Measurements from ENCODE around the gene FAM135A. TPM values are rescaled to one million over a fixed set of nuclear protein-coding genes. Genes with fewer than 3 reads are reported as not detected.

FAM135A gene
- total and polyA plus RNA-seq, 10 of the 15 experiments (the other 5 are each of a cell fraction or from before 2014, with no cell fraction given), result 3.9 to 24.5 (median 13.7) TPM

DNA sequence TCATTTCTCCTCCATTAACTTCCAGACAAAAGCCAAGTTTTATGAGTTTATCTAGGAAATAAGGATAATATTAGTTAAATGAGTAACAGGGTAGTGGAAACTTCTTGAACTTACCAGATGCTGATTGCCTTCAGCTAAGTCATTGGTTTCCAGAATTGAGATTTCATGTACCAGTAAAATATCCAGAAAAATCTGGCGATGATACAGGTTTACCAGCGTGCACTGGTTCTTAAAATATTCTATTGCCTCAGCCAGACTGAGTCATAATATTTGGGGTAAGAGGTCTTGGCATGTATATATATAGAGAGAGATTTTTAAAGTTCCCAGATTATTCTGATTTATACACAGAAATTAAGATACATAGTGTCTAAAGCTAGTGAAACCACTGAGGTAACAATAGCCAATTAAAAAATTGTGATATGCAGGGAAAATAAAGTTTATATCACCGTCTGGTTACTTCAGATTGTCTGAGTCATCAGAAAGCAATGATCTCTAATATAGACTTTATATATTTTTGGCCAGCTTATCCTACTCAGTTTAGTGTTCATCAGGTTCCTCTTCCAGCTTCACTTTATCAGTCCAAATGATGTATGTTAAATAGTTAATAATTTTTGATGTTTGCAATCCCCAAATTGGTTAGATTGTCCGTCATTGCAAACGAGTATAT lies 113.9 kb downstream of the FAM135A start:
- TF ChIP-seq YBX1 (IDR thresholded peaks at IDR 0.05) (no peak), ZZZ3 (IDR thresholded peaks at IDR 0.05; ENCODE audit: control insufficient read depth, insufficient read length, low read depth) (no peak), CBX5 (IDR thresholded peaks at IDR 0.05; ENCODE audit: low read depth) (no peak), NBN (IDR thresholded peaks at IDR 0.05) (no peak), ZNF207 (IDR thresholded peaks at IDR 0.05; ENCODE audit: borderline replicate concordance) (no peak), MTA3 (IDR thresholded peaks at IDR 0.05; ENCODE audit: borderline replicate concordance, low read length) (no peak), SREBF1 (IDR thresholded peaks at IDR 0.05; ENCODE audit: low read length) (no peak), NR2F1 (conservative IDR thresholded peaks at IDR 0.05) (no peak), NFXL1 (IDR thresholded peaks at IDR 0.05; ENCODE audit: borderline replicate concordance) (no peak), BACH1 (IDR thresholded peaks at IDR 0.05; ENCODE audit: borderline replicate concordance) (no peak), ETV6 (conservative IDR thresholded peaks at IDR 0.05 in 1 of 2, IDR thresholded peaks at IDR 0.05 in 1 of 2; ENCODE audit: borderline replicate concordance in 1 of 2, low read depth in 1 of 2) (no peak), SKIL (IDR thresholded peaks at IDR 0.05; ENCODE audit: low read depth, poor library complexity, severe bottlenecking) (no peak), RCOR1 (conservative IDR thresholded peaks at IDR 0.05; ENCODE audit: low read depth, low read length) (no peak), TAF1 (IDR thresholded peaks at IDR 0.05; ENCODE audit: borderline replicate concordance, low read depth, low read length) (no peak), RB1 (IDR thresholded peaks at IDR 0.05; ENCODE audit: borderline replicate concordance) (no peak)
- TF ChIP-seq, protein P1, sequence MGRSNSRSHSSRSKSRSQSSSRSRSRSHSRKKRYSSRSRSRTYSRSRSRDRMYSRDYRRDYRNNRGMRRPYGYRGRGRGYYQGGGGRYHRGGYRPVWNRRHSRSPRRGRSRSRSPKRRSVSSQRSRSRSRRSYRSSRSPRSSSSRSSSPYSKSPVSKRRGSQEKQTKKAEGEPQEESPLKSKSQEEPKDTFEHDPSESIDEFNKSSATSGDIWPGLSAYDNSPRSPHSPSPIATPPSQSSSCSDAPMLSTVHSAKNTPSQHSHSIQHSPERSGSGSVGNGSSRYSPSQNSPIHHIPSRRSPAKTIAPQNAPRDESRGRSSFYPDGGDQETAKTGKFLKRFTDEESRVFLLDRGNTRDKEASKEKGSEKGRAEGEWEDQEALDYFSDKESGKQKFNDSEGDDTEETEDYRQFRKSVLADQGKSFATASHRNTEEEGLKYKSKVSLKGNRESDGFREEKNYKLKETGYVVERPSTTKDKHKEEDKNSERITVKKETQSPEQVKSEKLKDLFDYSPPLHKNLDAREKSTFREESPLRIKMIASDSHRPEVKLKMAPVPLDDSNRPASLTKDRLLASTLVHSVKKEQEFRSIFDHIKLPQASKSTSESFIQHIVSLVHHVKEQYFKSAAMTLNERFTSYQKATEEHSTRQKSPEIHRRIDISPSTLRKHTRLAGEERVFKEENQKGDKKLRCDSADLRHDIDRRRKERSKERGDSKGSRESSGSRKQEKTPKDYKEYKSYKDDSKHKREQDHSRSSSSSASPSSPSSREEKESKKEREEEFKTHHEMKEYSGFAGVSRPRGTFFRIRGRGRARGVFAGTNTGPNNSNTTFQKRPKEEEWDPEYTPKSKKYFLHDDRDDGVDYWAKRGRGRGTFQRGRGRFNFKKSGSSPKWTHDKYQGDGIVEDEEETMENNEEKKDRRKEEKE (IDR thresholded peaks at IDR 0.05), result no peak
- TF ChIP-seq, protein P2, sequence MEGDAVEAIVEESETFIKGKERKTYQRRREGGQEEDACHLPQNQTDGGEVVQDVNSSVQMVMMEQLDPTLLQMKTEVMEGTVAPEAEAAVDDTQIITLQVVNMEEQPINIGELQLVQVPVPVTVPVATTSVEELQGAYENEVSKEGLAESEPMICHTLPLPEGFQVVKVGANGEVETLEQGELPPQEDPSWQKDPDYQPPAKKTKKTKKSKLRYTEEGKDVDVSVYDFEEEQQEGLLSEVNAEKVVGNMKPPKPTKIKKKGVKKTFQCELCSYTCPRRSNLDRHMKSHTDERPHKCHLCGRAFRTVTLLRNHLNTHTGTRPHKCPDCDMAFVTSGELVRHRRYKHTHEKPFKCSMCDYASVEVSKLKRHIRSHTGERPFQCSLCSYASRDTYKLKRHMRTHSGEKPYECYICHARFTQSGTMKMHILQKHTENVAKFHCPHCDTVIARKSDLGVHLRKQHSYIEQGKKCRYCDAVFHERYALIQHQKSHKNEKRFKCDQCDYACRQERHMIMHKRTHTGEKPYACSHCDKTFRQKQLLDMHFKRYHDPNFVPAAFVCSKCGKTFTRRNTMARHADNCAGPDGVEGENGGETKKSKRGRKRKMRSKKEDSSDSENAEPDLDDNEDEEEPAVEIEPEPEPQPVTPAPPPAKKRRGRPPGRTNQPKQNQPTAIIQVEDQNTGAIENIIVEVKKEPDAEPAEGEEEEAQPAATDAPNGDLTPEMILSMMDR (IDR thresholded peaks at IDR 0.05 in 2 of 3, conservative IDR thresholded peaks at IDR 0.05 in 1 of 3; ENCODE audit: control insufficient read depth in 2 of 3, extremely low read depth in 1 of 3, insufficient read depth in 1 of 3, low read depth in 3 of 3, low read length in 3 of 3), result no peak
- Histone ChIP-seq H3K79me2 (ENCODE audit: control insufficient read depth, insufficient read depth, low read length) (no peaks in the 10 kb centered on the region), H3K27ac (ENCODE audit: control insufficient read depth, insufficient read depth) (no peak overlapping the region), H4K20me1 (ENCODE audit: control insufficient read depth, insufficient read depth) (no peaks in the 10 kb centered on the region), H3K4me1 (ENCODE audit: control insufficient read depth, insufficient read depth, low read length) (no peaks in the 10 kb centered on the region), H2AFZ (ENCODE audit: control insufficient read depth, low read depth, low read length) (no peak overlapping the region), H3K27me3 (replicated peaks in 1 of 2; ENCODE audit: control insufficient read depth in 2 of 2, insufficient read depth in 2 of 2, low read length in 1 of 2) (no peaks in the 10 kb centered on the region), H3K9ac (ENCODE audit: control insufficient read depth, insufficient read depth, low read length) (no peak overlapping the region), H3K4me3 (no peak overlapping the region), H3K9me3 (replicated peaks; ENCODE audit: control insufficient read depth, insufficient read depth, low read length) (no peaks in the 10 kb centered on the region), H3K4me2 (ENCODE audit: control insufficient read depth, insufficient read depth) (no peak overlapping the region), H3K36me3 (ENCODE audit: control insufficient read depth in 2 of 2, insufficient read depth in 2 of 2, low read length in 1 of 2) (peaks cover 0 to 3% of the 10 kb centered on the region in 2 experiments; a peak in 1 of 4 replicates)
- intact Hi-C loops (cut with micrococcal nuclease; ENCODE audit: unreplicated experiment), result no loop called here
- BruUV-seq (replicated peaks), result no TSS peak
- DNase-seq (ENCODE audit: low read depth, low spot score) (no peak), FAIRE-seq (no peak), ATAC-seq (no peak)
- ChIA-PET RAD21 (ENCODE audit: unreplicated experiment) (interaction anchor here (1.3 kb wide), 1 partner anchor 159 kb away, joined by 4 read pairs; no protein-coding TSS in a partner anchor), CTCF (interaction anchor here (0.7 to 1.8 kb wide), 3 partner anchors 156 to 218 kb away, joined by 3 to 9 read pairs (median 4); no protein-coding TSS in a partner anchor), SMC1A (ENCODE audit: uncharacterized antibody, unreplicated experiment) (interaction anchor here (0.9 to 1.6 kb wide), 4 partner anchors 9 to 159 kb away, joined by 3 to 6 read pairs (median 4); no protein-coding TSS in a partner anchor), POLR2A (interaction anchor here (0.8 kb wide), 1 partner anchor 9 kb away, joined by 3 read pairs; no protein-coding TSS in a partner anchor)
- in situ Hi-C loops (cut with MboI), result no loop called here
- 94% methylated on average over 5 of the region's 5 CpGs for WGBS (ENCODE audit: insufficient coverage, insufficient replicate concordance, low lambda C conversion rate, missing lambda C conversion rate)

Measured in GM12878 (cell line).